Glutamatergic neuron (in vitro differentiated cells): ENCODE data around the gene MAP3K2. TPM values are rescaled to one million over a fixed set of nuclear protein-coding genes. Genes with fewer than 3 reads are reported as not detected.

Source experiments
- DNase-seq: peaks from one replicate; pipeline ENCODE4 v3.0.0; 2022
- H3K27ac Mint-ChIP-seq: one replicate; pipeline ENCODE4 v1.8.0; 2020; ENCODE audit warnings: mild to moderate bottlenecking, mixed read lengths, inconsistent platforms; ENCODE audit not compliant: unreplicated experiment
- H3K27me3 Mint-ChIP-seq: one replicate; pipeline ENCODE4 v1.8.0; 2020; ENCODE audit warnings: mild to moderate bottlenecking, moderate library complexity, mixed read lengths, inconsistent platforms; ENCODE audit not compliant: unreplicated experiment
- H3K36me3 Mint-ChIP-seq: one replicate; pipeline ENCODE4 v1.8.0; 2020; ENCODE audit warnings: mild to moderate bottlenecking, mixed read lengths, inconsistent platforms; ENCODE audit not compliant: unreplicated experiment
- H3K4me1 Mint-ChIP-seq: one replicate; pipeline ENCODE4 v1.8.0; 2020; ENCODE audit warnings: mild to moderate bottlenecking, low read depth, mixed read lengths, inconsistent platforms; ENCODE audit not compliant: unreplicated experiment
- H3K4me3 Mint-ChIP-seq: one replicate; pipeline ENCODE4 v1.8.0; 2020; ENCODE audit warnings: mild to moderate bottlenecking, mixed read lengths, inconsistent platforms; ENCODE audit not compliant: unreplicated experiment
- H3K9me3 Mint-ChIP-seq: one replicate; pipeline ENCODE4 v1.8.0; 2020; ENCODE audit warnings: mild to moderate bottlenecking, moderate library complexity, mixed read lengths, inconsistent platforms; ENCODE audit not compliant: unreplicated experiment
- CTCF ChIP-seq: fragments of 200-600 bp; sonication (generic); IDR thresholded peaks from one replicate; pipeline ENCODE4 v1.5.0; 2021; ENCODE audit not compliant: partially characterized antibody, unreplicated experiment
- total RNA-seq: library from RNA; stranded (reverse); fragmentation: NEBNext Ultra II Directional; extraction: Animal tissue kit (Norgen Biotek cat#: 25700); gene quantifications from one replicate; pipeline ENCODE4 v1.2.1, GENCODE V29; 2021; ENCODE audit not compliant: unreplicated experiment

MAP3K2 gene
- total RNA-seq, 1 donor from 2014 or later: 42.7 TPM

- Mint-ChIP-seq H3K4me3 (peak overlapping the region; percentile 100), H3K9me3 (peaks cover 11% of the 10 kb centered on the region), H3K27me3 (peaks cover 6% of the 10 kb centered on the region), H3K4me1 (peaks cover 13% of the 10 kb centered on the region), H3K36me3 (no peaks in the 10 kb centered on the region), H3K27ac (peak overlapping the region; percentile 95)
- no peak for TF ChIP-seq CTCF
- DNase-seq: peak; percentile 84
These were observed 766 bp downstream of the MAP3K2 start for GRCh38 chr2:127386764-127387654.

- peaks cover 6% of the 10 kb centered on the region for H3K27me3 Mint-ChIP-seq
- H3K36me3 Mint-ChIP-seq: no peaks in the 10 kb centered on the region
- no peak overlapping the region for H3K27ac Mint-ChIP-seq
- H3K9me3 Mint-ChIP-seq: peaks cover 11% of the 10 kb centered on the region
- peaks cover 13% of the 10 kb centered on the region for H3K4me1 Mint-ChIP-seq
- peak overlapping the region; percentile 100 for H3K4me3 Mint-ChIP-seq
- no peak for TF ChIP-seq CTCF
- no peak for DNase-seq
These were observed 1.5 kb downstream of the MAP3K2 start for GRCh38 chr2:127386246-127386645.

GRCh38 chr2:127384529-127384928 lies 3.2 kb downstream of the MAP3K2 start:
- Mint-ChIP-seq H3K4me1 (peaks cover 13% of the 10 kb centered on the region), H3K4me3 (no peak overlapping the region), H3K9me3 (peaks cover 11% of the 10 kb centered on the region), H3K27ac (no peak overlapping the region), H3K36me3 (no peaks in the 10 kb centered on the region), H3K27me3 (peaks cover 6% of the 10 kb centered on the region)
- DNase-seq: no peak
- no peak for TF ChIP-seq CTCF

- Mint-ChIP-seq H3K36me3 (no peaks in the 10 kb centered on the region), H3K4me1 (peaks cover 10% of the 10 kb centered on the region), H3K27me3 (peaks cover 3% of the 10 kb centered on the region), H3K27ac (no peak overlapping the region), H3K9me3 (peaks cover 5% of the 10 kb centered on the region), H3K4me3 (no peak overlapping the region)
- no peak for TF ChIP-seq CTCF
- no peak for DNase-seq
These were observed 4.9 kb downstream of the MAP3K2 start for GRCh38 chr2:127382831-127383230.

GRCh38 chr2:127381762-127382161 lies 6.0 kb downstream of the MAP3K2 start:
- Mint-ChIP-seq H3K36me3 (no peaks in the 10 kb centered on the region), H3K4me1 (peaks cover 10% of the 10 kb centered on the region), H3K27me3 (peaks cover under 1% of the 10 kb centered on the region), H3K4me3 (no peak overlapping the region), H3K27ac (no peak overlapping the region), H3K9me3 (peaks cover 2% of the 10 kb centered on the region)
- no peak for DNase-seq
- TF ChIP-seq CTCF: no peak
